ENCODE measurements around the gene ERAP2.

The ERAP2 gene, protein sequence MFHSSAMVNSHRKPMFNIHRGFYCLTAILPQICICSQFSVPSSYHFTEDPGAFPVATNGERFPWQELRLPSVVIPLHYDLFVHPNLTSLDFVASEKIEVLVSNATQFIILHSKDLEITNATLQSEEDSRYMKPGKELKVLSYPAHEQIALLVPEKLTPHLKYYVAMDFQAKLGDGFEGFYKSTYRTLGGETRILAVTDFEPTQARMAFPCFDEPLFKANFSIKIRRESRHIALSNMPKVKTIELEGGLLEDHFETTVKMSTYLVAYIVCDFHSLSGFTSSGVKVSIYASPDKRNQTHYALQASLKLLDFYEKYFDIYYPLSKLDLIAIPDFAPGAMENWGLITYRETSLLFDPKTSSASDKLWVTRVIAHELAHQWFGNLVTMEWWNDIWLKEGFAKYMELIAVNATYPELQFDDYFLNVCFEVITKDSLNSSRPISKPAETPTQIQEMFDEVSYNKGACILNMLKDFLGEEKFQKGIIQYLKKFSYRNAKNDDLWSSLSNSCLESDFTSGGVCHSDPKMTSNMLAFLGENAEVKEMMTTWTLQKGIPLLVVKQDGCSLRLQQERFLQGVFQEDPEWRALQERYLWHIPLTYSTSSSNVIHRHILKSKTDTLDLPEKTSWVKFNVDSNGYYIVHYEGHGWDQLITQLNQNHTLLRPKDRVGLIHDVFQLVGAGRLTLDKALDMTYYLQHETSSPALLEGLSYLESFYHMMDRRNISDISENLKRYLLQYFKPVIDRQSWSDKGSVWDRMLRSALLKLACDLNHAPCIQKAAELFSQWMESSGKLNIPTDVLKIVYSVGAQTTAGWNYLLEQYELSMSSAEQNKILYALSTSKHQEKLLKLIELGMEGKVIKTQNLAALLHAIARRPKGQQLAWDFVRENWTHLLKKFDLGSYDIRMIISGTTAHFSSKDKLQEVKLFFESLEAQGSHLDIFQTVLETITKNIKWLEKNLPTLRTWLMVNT

DNA sequence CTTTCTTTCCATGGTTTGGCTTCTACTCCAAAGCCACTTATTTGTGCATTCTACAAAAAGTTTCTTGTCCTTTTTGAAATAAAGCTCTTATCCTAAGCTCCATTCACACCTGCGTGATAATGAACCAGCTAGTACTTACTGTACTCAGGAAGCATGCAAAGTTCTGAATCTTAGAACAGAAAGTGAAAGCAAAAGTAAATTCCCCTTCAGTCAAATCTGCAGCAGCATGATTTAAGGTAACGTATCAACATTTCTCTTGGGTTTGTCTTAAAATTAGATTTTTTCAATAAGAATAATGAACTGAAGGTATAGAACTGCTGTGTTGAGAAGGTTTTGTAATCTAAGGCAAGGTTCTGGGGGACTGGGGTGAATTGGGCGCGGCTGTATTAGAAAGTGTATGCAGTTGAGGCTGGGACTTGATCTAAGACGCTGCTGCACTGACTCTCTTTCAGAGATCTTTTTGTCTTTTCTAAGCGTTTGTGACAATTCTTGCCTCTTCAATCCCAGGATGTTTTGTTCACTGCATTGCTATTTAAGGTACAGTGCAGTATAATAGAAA is at the start of gene ERAP2:
TSS of gene ERAP2 (plus strand) at position 209 of the 559 bp plus-strand sequence. CDS start 3,186 bp downstream, outside the sequence.
- TF ChIP-seq, protein P1, sequence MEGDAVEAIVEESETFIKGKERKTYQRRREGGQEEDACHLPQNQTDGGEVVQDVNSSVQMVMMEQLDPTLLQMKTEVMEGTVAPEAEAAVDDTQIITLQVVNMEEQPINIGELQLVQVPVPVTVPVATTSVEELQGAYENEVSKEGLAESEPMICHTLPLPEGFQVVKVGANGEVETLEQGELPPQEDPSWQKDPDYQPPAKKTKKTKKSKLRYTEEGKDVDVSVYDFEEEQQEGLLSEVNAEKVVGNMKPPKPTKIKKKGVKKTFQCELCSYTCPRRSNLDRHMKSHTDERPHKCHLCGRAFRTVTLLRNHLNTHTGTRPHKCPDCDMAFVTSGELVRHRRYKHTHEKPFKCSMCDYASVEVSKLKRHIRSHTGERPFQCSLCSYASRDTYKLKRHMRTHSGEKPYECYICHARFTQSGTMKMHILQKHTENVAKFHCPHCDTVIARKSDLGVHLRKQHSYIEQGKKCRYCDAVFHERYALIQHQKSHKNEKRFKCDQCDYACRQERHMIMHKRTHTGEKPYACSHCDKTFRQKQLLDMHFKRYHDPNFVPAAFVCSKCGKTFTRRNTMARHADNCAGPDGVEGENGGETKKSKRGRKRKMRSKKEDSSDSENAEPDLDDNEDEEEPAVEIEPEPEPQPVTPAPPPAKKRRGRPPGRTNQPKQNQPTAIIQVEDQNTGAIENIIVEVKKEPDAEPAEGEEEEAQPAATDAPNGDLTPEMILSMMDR (IDR thresholded peaks at IDR 0.05; ENCODE audit: low read depth, low read length, missing control alignments): no peak
- DNase-seq (ENCODE audit: extremely low read depth, low read depth): no peak
- peak within 1 kb of the TSS; percentile 49 for H3K4me3 ChIP-seq (replicated peaks; ENCODE audit: low read depth, low read length)

DNA sequence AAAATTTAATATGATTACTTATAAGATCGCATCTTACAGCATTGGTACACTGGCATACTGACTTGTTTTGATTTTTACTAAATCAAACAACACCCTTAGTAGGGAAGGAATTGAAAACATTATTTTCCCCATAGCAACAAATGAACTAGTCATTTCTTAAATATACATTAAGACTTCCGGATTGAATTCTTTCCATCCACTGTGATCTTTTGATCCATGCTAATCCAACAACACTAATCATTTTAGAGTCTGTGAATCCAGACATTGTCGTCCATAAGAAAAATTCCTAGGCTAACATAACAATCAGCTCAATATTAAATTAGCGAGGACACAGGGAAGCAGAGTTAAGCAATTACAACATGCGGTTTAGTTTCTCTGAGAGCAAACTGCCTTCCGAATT is 47.0 kb upstream of the ERAP2 start:
- DNase-seq (ENCODE audit: extremely low read depth, low read depth): no peak
- TF ChIP-seq, protein P1 (IDR thresholded peaks at IDR 0.05; ENCODE audit: low read depth, low read length, missing control alignments): no peak
- H3K4me3 ChIP-seq (replicated peaks; ENCODE audit: low read depth, low read length): no peak overlapping the region

DNA sequence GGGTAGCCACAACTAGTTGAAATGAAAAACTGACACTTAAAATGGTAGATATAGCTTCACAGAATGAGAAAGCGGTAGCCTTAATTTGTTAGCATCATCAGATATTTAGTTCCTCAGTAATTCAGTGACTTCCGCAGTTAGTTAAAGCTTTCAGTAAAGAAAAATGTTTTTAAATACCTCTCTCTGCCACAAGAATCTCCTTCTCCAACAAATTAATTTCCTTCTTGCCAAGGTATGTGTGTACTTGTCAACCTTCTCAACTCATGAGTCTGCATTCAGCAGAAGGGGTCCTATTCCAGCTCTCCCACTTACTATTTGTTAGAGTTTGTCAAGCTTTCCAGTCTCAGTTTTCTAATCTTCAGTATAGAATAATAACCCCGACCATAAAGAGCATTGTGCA is 42.3 kb upstream of the ERAP2 start:
- H3K4me3 ChIP-seq (replicated peaks; ENCODE audit: low read depth, low read length): no peak overlapping the region
- TF ChIP-seq, protein P1 (IDR thresholded peaks at IDR 0.05; ENCODE audit: low read depth, low read length, missing control alignments): no peak
- DNase-seq (ENCODE audit: extremely low read depth, low read depth): no peak

DNA sequence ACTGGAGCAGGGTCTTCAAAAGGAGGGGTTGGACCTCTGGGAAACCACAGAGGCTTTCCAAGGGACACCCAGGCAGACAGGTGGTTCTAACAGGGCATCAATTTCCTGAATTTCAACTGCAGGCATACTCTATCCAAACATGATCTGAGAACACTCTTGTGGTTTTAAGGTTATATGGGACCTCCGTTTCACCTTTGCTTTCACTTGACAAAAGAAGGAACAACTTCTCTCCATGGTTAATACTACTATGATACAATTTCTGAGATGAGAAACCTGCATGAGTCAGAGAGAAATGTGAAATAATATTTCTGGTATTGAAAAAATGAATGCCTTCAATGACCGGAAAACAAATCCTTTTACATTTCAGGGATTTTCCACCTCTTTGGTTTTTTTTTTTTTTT is 40.5 kb upstream of the ERAP2 start:
- H3K4me3 ChIP-seq (replicated peaks; ENCODE audit: low read depth, low read length): no peak overlapping the region
- TF ChIP-seq, protein P1 (IDR thresholded peaks at IDR 0.05; ENCODE audit: low read depth, low read length, missing control alignments): no peak
- no peak for DNase-seq (ENCODE audit: extremely low read depth, low read depth)

DNA sequence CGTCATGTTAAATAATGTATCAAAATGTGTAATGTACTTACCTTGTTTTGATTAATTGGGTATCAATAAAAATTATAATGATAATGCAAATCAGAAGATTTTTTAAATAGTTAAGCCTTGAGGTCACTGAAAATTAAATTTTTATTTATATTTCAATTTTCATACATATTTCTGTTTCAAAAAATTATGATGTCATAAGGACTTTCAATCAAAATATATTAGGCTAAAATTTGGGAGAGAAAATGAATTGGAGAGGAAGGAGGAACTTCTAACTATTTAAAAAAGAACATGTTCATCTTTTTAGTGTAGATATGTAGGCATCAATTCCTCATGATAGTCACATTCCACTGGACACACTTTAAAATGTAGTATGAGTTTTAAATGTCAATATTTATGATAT is 39.5 kb upstream of the ERAP2 start:
- no peak overlapping the region for H3K4me3 ChIP-seq (replicated peaks; ENCODE audit: low read depth, low read length)
- no peak for DNase-seq (ENCODE audit: extremely low read depth, low read depth)
- TF ChIP-seq, protein P1 (IDR thresholded peaks at IDR 0.05; ENCODE audit: low read depth, low read length, missing control alignments): no peak

DNA sequence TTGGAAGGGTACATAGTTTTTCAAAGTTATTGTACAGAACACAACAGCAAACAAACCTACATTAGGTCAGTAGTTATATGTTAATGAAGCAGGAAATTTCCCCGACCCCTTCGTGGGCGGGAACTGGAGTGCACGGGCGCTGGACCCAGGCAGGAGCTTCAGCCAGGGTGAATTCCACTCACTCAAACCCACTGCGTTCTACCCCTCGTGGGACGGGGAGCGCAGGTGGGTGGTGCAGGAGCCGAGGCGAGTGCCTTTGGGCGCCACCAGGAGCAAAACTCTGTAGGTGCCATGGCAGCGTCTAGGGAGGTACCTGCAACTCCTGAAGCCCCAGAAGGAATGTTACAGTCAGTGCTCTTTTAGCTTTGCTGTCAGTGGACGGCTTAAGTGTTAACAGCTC is 39.0 kb upstream of the ERAP2 start:
- no peak for DNase-seq (ENCODE audit: extremely low read depth, low read depth)
- H3K4me3 ChIP-seq (replicated peaks; ENCODE audit: low read depth, low read length): no peak overlapping the region
- TF ChIP-seq, protein P1 (IDR thresholded peaks at IDR 0.05; ENCODE audit: low read depth, low read length, missing control alignments): no peak

Data from HFF-Myc (cell line).